Transverse colon (tissue), 4 donors: ENCODE results near the gene DHRS4. TPM values are rescaled to one million over a fixed set of nuclear protein-coding genes. Genes with fewer than 3 reads are reported as not detected.
"Not testable (repeated sequence)": the region's sequence is repeated elsewhere in the genome, so short reads cannot be mapped to it uniquely, and the experiment has no call there.

ENCODE experiments used
- DNase-seq: peaks from one replicate; pipeline ENCODE4 v3.0.0-alpha.2; 2019
- H3K27ac ChIP-seq, 4 donors: fragments of 200-600 bp; sonication (generic); 2 replicates each; pipeline ENCODE4 v1.5.1; 2016 to 2018; ENCODE audit warnings: inconsistent platforms in 4 of 4
- H3K27me3 ChIP-seq: fragments of 200-600 bp; sonication (generic); 2 replicates; pipeline ENCODE4 v1.5.1; 2017; ENCODE audit warnings: inconsistent platforms
- H3K36me3 ChIP-seq, 4 donors: fragments of 200-600 bp; sonication (generic); 2 replicates each; pipeline ENCODE4 v1.5.1; 2017 to 2019; ENCODE audit warnings: inconsistent platforms in 4 of 4
- H3K4me1 ChIP-seq, 4 donors: fragments of 200-600 bp; sonication (generic); 2 replicates each; pipeline ENCODE4 v1.5.1; 2017 to 2020; ENCODE audit warnings: inconsistent platforms in 4 of 4
- H3K4me3 ChIP-seq, 4 donors: fragments of 200-600 bp; sonication (generic); 1 replicate in 1 of 4; 2 replicates in 3 of 4; pipeline versions ENCODE4 v1.5.1 to v1.6.1; 2017 to 2019; ENCODE audit warnings: inconsistent platforms in 4 of 4
- H3K9me3 ChIP-seq, 2 donors: fragments of 200-600 bp; sonication (generic); 2 replicates each; pipeline ENCODE4 v1.5.1; 2017 to 2019; ENCODE audit warnings: inconsistent platforms in 2 of 2
- CTCF ChIP-seq, 5 experiments: fragments of 200-600 bp in 3 of 5; fragments of 450-650 bp in 2 of 5; sonication (generic) in 3 of 5; IDR thresholded peaks; 1 replicate in 2 of 5; 2 replicates in 3 of 5; pipeline ENCODE4 v1.5.1; 2016 to 2017; ENCODE audit warnings: antibody characterized with exemption in 5 of 5, inconsistent platforms in 3 of 5, mild to moderate bottlenecking in 2 of 5, moderate library complexity in 1 of 5
- POLR2A ChIP-seq: fragments of 450-650 bp; IDR thresholded peaks from one replicate; pipeline ENCODE4 v1.6.1; 2016; ENCODE audit warnings: antibody characterized with exemption, mild to moderate bottlenecking, moderate library complexity
- POLR2AphosphoS5 ChIP-seq, 3 donors: sonication (generic); formaldehyde crosslinking; IDR thresholded peaks; one replicate each; pipeline ENCODE4 v1.6.1; 2016; ENCODE audit warnings: antibody characterized with exemption in 3 of 3
- WGBS, 2 donors: methylation state at CpG; one replicate each; pipeline ENCODE4 v1.1.5; 2018; ENCODE audit warnings: low coverage in 1 of 2; 5-methylcytosine and 5-hydroxymethylcytosine counted together
- in situ Hi-C, 4 donors: fragments of 200-750 bp; cut with MboI; loops; one replicate each; pipeline versions ENCODE4 v1.15.0 to v1.15.1; 2017; ENCODE audit warnings: low sequenced_read_pairs in 3 of 4, low pct_ligation_motif_present in 1 of 4, low pct_unique_long_range_greater_than_20kb in 1 of 4
- intact Hi-C: fragments of 100-400 bp; cut with DNase I; formaldehyde crosslinking; loops from one replicate; pipeline ENCODE4 v1.15.1; 2023; ENCODE audit warnings: low total_unique reads
- total RNA-seq, 4 donors: library from RNA; depleted of rRNA; stranded (reverse); fragments of >200 nt; gene quantifications; one replicate each; pipeline ENCODE4 v1.1.0, GENCODE V29; 2016

The DHRS4 gene
- total RNA-seq, 4 donors from 2014 or later, result 29.9 to 54.9 (median 42.6) TPM

DNA sequence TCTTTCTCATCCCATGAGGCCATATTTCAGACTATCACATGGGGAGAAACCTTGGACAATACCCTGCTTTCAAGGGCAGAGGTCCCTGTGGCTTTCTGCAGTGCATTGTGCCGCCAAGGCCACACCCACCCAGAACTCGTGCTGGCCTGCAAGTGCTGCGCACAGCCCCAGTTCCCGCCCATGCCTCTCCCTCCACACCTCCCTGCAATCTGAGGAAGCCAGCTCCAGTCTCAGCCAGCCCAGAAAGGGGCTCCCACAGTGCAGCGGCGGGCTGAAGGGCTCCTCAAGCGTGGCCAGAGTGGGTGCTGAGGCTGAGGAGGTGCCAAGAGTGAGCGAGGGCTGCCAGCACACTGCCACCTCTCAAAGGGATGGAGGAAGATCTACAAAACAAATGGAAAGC is 19.6 kb downstream of the DHRS4 start:
- H3K9me3 ChIP-seq, H3K27ac ChIP-seq, H3K36me3 ChIP-seq, H3K27me3 ChIP-seq, H3K4me1 ChIP-seq, H3K4me3 ChIP-seq: not testable (repeated sequence)
- intact Hi-C loops, result loop anchor here (5.0 kb wide), 1 partner anchor 44 kb away; no protein-coding TSS in a partner anchor
- WGBS, 2 donors, result 74% methylated on average over 8 of the region's 8 CpGs; no CpG with 5 or more reads in 1 of the 2 donors
- DNase-seq, result peak; percentile 58
- in situ Hi-C loops, result loop anchor here in 1 of 4 donors (10.0 kb wide), 1 partner anchor 62 kb away; no protein-coding TSS in a partner anchor

GRCh38 chr14:23974041-23974440 is 20.5 kb downstream of the DHRS4 start:
- H3K4me3 ChIP-seq, H3K4me1 ChIP-seq, H3K27ac ChIP-seq, H3K27me3 ChIP-seq, H3K9me3 ChIP-seq, DNase-seq, H3K36me3 ChIP-seq: not testable (repeated sequence)
- in situ Hi-C loops, result loop anchor here in 1 of 4 donors (10.0 kb wide), 1 partner anchor 61 kb away; no protein-coding TSS in a partner anchor
- intact Hi-C loops, result loop anchor here (5.0 kb wide), 1 partner anchor 43 kb away; no protein-coding TSS in a partner anchor

DNA sequence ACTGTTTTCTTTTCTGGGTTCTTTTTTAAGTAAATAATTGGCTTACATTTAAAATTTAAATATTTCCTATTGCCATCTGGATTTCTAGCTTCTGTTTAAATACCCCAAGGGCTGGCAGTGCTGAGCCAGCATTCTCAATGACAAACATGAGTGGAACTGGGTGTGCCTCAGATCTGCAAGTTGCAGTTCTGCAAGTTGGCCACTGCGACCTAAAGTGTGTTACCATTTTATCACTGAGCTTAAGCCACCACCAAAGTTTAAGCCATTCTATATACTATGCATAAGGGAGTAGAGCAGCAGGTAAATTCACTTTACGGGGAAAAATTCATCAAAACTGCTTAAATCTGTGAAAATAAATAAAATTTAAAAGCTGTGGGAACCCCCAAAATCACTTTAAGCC is 23.6 kb downstream of the DHRS4 start:
- intact Hi-C loops, H3K9me3 ChIP-seq, H3K27ac ChIP-seq, H3K27me3 ChIP-seq, H3K4me3 ChIP-seq, H3K36me3 ChIP-seq, DNase-seq: not testable (repeated sequence)
- WGBS, 2 donors, result 89% methylated on average over 1 to 2 of the region's 2 CpGs
- in situ Hi-C loops, result loop anchor here in 1 of 4 donors (10.0 kb wide), 1 partner anchor 58 kb away; no protein-coding TSS in a partner anchor
- H3K4me1 ChIP-seq, result peaks cover 0 to 17% (median 0%) of the 10 kb centered on the region in 4 donors
- TF ChIP-seq CTCF (IDR thresholded peaks at IDR 0.05), result peak in 4 of 5 experiments; percentile 28 to 56 (median 40)

- H3K4me3 ChIP-seq, H3K9me3 ChIP-seq, H3K27me3 ChIP-seq, in situ Hi-C loops, intact Hi-C loops, H3K36me3 ChIP-seq: not testable (repeated sequence)
- WGBS, 2 donors, result 49% methylated on average over 10 of the region's 10 CpGs; no CpG with 5 or more reads in 1 of the 2 donors
- DNase-seq, result peak; percentile 58
- Histone ChIP-seq H3K4me1 (peaks cover 0 to 31% (median 10%) of the 10 kb centered on the region in 4 donors), H3K27ac (peak overlapping the region in 3 of 4 donors; percentile 10 to 65 (median 63))
Measured at GRCh38 chr14:23981951-23982813, 28.6 kb downstream of the DHRS4 start.

DNA sequence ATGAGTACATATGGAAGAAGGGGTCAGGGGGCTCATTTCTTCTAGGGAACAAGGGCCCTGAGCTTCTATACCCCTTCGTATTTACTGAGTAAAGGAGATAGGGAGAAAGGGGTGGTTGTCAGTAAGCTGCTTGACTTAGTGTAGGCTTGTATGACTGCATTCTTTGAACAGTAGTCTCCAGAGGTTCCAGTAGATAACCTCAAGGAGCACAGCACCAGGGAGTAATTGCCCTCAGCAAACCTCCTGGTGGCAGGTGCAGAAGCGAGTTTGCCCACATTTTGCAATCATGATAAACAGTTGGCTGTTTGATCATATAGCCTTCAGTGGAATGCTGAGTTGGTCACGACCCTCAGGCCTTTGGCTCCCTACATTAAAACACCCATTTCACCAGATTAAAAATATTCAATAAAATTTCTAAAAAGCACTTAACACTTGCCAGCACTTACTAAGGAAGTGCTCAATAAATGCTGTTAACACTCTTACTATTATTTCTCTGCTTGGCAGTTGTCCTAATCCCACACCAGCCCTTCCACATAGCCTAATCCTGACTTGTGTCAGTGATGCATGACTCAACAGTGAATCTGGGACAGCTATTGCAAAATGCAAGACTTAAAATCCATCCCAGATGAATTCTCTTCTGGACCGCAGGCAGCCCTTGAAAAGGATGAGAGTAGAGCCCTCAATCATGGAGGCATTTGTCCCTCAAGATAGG is 31.5 kb downstream of the DHRS4 start:
- in situ Hi-C loops, result loop anchor here in 1 of 4 donors (5.0 kb wide), 1 partner anchor 52 kb away; no protein-coding TSS in a partner anchor
- Histone ChIP-seq H3K27ac (peak overlapping the region in 1 of 4 donors; percentile 42), H3K4me1 (peaks cover 4 to 40% (median 23%) of the 10 kb centered on the region in 4 donors), H3K27me3 (no peaks in the 10 kb centered on the region), H3K4me3 (no peak overlapping the region), H3K36me3 (no peaks in the 10 kb centered on the region), H3K9me3 (no peaks in the 10 kb centered on the region)
- no peak for DNase-seq
- TF ChIP-seq POLR2AphosphoS5 (IDR thresholded peaks at IDR 0.05) (peak in 2 of 3 donors; percentile 16 to 54), POLR2A (no peak)
- 50% methylated on average over 4 of the region's 4 CpGs; no CpG with 5 or more reads in 1 of the 2 donors for WGBS, 2 donors
- intact Hi-C loops, result no loop called here

- Histone ChIP-seq H3K27ac (peak overlapping the region; percentile 79 to 89 (median 80)), H3K4me1 (peaks cover 4 to 30% (median 23%) of the 10 kb centered on the region in 4 donors), H3K4me3 (peak overlapping the region in 2 of 4 donors; percentile 32 to 41)
- H3K27me3 ChIP-seq, intact Hi-C loops, H3K9me3 ChIP-seq, H3K36me3 ChIP-seq, DNase-seq: not testable (repeated sequence)
- in situ Hi-C loops, result loop anchor here in 1 of 4 donors (5.0 kb wide), 1 partner anchor 49 kb away; no protein-coding TSS in a partner anchor
- WGBS, 2 donors, result 62% methylated on average over 6 of the region's 6 CpGs; no CpG with 5 or more reads in 1 of the 2 donors
Measured at GRCh38 chr14:23988223-23988606, 34.6 kb downstream of the DHRS4 start.
